Thoracic aorta (tissue), 2 donors: Measurements from ENCODE around the gene ATXN1. TPM values are rescaled to one million over a fixed set of nuclear protein-coding genes. Genes with fewer than 3 reads are reported as not detected.
"Not testable (repeated sequence)": the region's sequence is repeated elsewhere in the genome, so short reads cannot be mapped to it uniquely, and the experiment has no call there.

ENCODE experiments used
- ATAC-seq: fragments of 150-250 bp; one replicate; pipeline ENCODE4 v1.8.0; 2017; ENCODE audit warnings: low read depth; ENCODE audit not compliant: insufficient number of reproducible peaks, low FRiP score
- DNase-seq: peaks from one replicate; pipeline ENCODE4 v3.0.0-alpha.2; 2020; ENCODE audit warnings: low spot score
- H3K27ac ChIP-seq, 2 donors: fragments of 200-600 bp; sonication (generic); 1 replicate in 1 of 2; 2 replicates in 1 of 2; pipeline ENCODE4 v1.5.1; 2016; ENCODE audit warnings: mild to moderate bottlenecking in 2 of 2, moderate library complexity in 2 of 2
- H3K27me3 ChIP-seq: fragments of 200-600 bp; sonication (generic); replicated peaks from 2 replicates; pipeline ENCODE4 v1.6.0; 2016; ENCODE audit warnings: mild to moderate bottlenecking; ENCODE audit not compliant: insufficient read depth
- H3K36me3 ChIP-seq: fragments of 200-600 bp; sonication (generic); one replicate; pipeline ENCODE4 v1.5.1; 2016
- H3K4me1 ChIP-seq, 2 donors: fragments of 200-600 bp; sonication (generic); 1 replicate in 1 of 2; 2 replicates in 1 of 2; pipeline versions ENCODE4 v1.5.1 to v1.6.0; 2016; ENCODE audit warnings: low read depth in 2 of 2, mild to moderate bottlenecking in 1 of 2; ENCODE audit not compliant: control insufficient read depth in 1 of 2
- H3K4me3 ChIP-seq: fragments of 200-600 bp; sonication (generic); 2 replicates; pipeline ENCODE4 v1.5.1; 2016; ENCODE audit warnings: mild to moderate bottlenecking
- H3K9me3 ChIP-seq: fragments of 200-600 bp; sonication (generic); 2 replicates; pipeline ENCODE4 v1.5.1; 2016
- total RNA-seq, 2 donors: library from RNA; depleted of rRNA; stranded (reverse); fragments of >200 nt; gene quantifications; one replicate each; pipeline versions ENCODE4 v1.1.0 to v1.2.3, GENCODE V29; 2016
- TF ChIP-seq, protein P1 (sequence below): fragments of 200-600 bp; sonication (generic); IDR thresholded peaks from one replicate; pipeline ENCODE4 v1.5.1; 2019; ENCODE audit warnings: antibody characterized with exemption

The ATXN1 gene
- total RNA-seq, 2 donors from 2014 or later = 59.8 to 62.4 TPM

DNA sequence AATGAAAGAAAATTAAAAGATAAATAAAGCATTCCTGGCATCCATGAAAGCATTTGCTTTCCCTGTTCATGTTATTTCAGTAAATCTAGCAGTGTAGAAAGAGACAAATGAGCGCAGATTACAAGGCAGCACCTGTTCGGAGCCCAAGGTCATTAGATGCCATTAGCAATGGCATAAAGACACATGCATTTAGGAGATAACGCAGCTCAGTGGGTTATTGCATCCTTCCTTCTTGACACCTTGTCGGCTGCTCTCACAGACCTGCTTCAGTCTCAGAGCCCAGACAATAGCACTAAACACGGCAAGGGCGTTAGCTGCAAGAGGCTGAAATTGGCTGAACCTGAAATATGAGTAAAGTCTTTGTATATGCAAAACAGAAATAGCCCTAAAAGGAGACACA lies 140.3 kb downstream of the ATXN1 start:
- no peaks in the 10 kb centered on the region for H3K36me3 ChIP-seq
- ATAC-seq = no peak

DNA sequence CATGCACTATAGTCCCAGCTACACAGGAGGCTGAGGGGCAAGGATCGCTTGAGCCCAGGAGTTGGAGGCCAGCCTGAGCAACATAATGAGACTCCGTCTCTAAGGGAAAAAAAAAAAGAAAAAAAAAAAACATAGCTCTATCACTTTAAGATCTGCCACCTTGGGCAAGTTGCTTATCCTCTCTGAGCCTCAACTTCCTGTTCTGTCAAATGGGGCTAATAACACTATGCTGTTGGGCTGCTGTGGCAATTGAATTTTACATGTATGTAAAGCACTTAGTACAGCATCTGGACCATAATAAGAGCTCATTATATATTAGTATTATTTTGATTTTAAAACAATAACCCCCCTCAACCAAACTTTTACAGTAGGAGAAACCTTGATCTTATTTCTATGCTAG lies 141.5 kb downstream of the ATXN1 start:
- ATAC-seq = no peak
- H3K4me1 ChIP-seq = peaks cover 4 to 19% of the 10 kb centered on the region in 2 donors
- no peak overlapping the region for H3K27ac ChIP-seq
- no peaks in the 10 kb centered on the region for H3K9me3 ChIP-seq
- no peak overlapping the region for H3K4me3 ChIP-seq
- DNase-seq = no peak
- H3K27me3 ChIP-seq = no peaks in the 10 kb centered on the region
- H3K36me3 ChIP-seq = no peaks in the 10 kb centered on the region
- TF ChIP-seq, protein P1, sequence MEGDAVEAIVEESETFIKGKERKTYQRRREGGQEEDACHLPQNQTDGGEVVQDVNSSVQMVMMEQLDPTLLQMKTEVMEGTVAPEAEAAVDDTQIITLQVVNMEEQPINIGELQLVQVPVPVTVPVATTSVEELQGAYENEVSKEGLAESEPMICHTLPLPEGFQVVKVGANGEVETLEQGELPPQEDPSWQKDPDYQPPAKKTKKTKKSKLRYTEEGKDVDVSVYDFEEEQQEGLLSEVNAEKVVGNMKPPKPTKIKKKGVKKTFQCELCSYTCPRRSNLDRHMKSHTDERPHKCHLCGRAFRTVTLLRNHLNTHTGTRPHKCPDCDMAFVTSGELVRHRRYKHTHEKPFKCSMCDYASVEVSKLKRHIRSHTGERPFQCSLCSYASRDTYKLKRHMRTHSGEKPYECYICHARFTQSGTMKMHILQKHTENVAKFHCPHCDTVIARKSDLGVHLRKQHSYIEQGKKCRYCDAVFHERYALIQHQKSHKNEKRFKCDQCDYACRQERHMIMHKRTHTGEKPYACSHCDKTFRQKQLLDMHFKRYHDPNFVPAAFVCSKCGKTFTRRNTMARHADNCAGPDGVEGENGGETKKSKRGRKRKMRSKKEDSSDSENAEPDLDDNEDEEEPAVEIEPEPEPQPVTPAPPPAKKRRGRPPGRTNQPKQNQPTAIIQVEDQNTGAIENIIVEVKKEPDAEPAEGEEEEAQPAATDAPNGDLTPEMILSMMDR = no peak

More for the DNA sequence above, 140.3 kb downstream of the ATXN1 start:
- Histone ChIP-seq H3K27me3 (no peaks in the 10 kb centered on the region), H3K27ac (no peak overlapping the region), H3K4me3 (no peak overlapping the region), H3K4me1 (peaks cover 8 to 23% of the 10 kb centered on the region in 2 donors), H3K9me3 (no peaks in the 10 kb centered on the region)
- TF ChIP-seq, protein P1 = no peak
- DNase-seq = no peak

DNA sequence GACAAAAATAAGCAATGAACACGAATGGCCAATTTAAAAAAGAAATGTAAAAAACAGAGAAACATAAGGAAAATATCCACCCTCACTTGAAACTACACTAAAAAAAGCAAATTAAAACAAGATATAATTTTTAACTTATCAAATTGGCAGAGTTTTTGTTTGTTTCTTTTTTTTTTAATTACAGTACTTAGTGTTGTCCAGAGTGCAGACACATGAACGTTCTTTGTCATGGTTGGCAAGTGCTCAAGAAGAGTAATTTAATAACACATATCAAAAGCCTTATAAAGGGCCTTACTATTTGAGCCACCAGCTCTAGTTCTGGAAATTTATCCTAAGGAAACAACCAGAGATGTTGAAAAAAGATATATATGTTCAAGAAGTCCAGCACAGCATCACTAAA lies 142.3 kb downstream of the ATXN1 start:
- no peak for DNase-seq
- H3K27me3 ChIP-seq = no peaks in the 10 kb centered on the region
- no peak for ATAC-seq
- no peaks in the 10 kb centered on the region for H3K36me3 ChIP-seq
- H3K4me1 ChIP-seq = peaks cover 4 to 19% of the 10 kb centered on the region in 2 donors
- no peak overlapping the region for H3K27ac ChIP-seq
- no peaks in the 10 kb centered on the region for H3K9me3 ChIP-seq
- TF ChIP-seq, protein P1 = no peak
- H3K4me3 ChIP-seq = no peak overlapping the region

DNA sequence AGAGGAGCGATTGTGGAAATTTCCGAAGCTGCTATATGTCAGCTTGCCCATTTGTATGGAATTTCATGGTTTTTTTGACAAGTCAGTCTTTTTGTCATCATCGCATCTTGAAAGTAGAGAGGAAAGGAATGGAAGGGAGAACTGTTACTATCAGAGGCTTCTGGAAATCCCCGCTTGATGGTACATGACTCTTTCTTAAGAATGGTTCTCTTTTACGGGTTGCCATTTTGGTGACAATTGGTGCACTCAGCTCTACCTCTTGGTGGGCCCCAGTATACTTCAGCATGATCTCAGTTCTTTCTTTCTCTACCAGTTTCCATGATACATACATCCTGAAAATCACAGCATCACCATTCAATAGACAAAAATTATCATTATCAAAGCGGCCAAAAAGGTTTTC lies 146.0 kb downstream of the ATXN1 start:
- not testable (repeated sequence) for H3K9me3 ChIP-seq, H3K36me3 ChIP-seq, H3K27ac ChIP-seq, H3K27me3 ChIP-seq, H3K4me3 ChIP-seq, ATAC-seq, H3K4me1 ChIP-seq, DNase-seq

DNA sequence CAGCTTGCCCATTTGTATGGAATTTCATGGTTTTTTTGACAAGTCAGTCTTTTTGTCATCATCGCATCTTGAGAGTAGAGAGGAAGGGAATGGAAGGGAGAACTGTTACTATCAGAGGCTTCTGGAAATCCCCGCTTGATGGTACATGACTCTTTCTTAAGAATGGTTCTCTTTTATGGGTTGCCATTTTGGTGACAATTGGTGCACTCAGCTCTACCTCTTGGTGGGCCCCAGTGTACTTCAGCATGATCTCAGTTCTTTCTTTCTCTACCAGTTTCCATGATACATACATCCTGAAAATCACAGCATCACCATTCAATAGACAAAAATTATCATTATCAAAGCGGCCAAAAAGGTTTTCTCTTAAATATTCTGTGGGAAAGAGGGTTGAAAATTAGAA lies 147.1 kb downstream of the ATXN1 start:
- ATAC-seq, H3K4me3 ChIP-seq, H3K4me1 ChIP-seq, DNase-seq, H3K27ac ChIP-seq, H3K27me3 ChIP-seq, H3K36me3 ChIP-seq, H3K9me3 ChIP-seq: not testable (repeated sequence)

DNA sequence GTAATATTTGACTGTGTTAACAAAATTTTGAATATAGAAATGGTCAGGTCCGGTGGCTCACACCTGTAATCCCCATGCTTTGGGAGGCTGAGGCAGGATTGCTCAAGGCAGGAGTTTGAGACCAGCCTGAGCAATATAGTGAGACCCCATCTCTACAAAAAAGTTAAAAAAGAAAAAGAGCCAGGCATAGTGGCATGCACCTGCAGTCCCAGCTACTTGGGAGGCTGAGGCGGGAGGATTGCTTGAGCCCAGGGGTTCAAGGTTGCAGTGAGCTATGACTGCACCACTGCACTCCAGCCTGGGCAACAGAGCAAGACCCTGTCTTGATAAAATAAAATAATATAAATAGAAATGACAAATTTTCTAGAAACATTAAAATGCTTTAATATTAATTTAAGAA lies 147.8 kb downstream of the ATXN1 start:
- not testable (repeated sequence) for ATAC-seq, H3K4me1 ChIP-seq, H3K27me3 ChIP-seq, H3K27ac ChIP-seq, H3K4me3 ChIP-seq, H3K36me3 ChIP-seq, H3K9me3 ChIP-seq, DNase-seq

DNA sequence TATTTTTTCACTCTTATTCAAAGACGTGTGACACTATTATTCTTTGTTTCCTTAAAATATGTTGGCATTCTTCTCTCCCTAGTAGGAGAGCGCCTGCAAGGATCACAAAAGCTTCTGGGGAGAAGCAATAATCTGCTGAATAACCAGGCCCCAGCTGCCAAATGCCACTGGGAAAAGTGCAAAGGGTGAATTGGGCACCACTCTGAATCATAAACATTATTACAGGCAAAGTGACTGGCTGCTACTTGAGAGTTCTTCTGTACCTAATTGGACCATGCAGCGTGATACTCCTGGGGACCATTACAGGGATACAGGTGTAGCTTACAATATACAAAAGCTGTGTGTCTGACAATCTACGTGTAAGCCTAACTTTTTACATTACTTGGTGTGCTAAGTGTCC lies 152.8 kb downstream of the ATXN1 start:
- Histone ChIP-seq H3K4me1 (no peaks in the 10 kb centered on the region), H3K4me3 (no peak overlapping the region), H3K27ac (no peak overlapping the region), H3K9me3 (no peaks in the 10 kb centered on the region), H3K27me3 (no peaks in the 10 kb centered on the region), H3K36me3 (no peaks in the 10 kb centered on the region)
- TF ChIP-seq, protein P1 = no peak
- no peak for ATAC-seq
- no peak for DNase-seq
